Peyer's patch (tissue), 4 donors: ENCODE measurements around the gene SRSF1. TPM values are rescaled to one million over a fixed set of nuclear protein-coding genes. Genes with fewer than 3 reads are reported as not detected.

Experiments used
- DNase-seq, 3 donors: peaks; one replicate each; pipeline ENCODE4 v3.0.0-alpha.2; 2017 to 2019
- H3K27ac ChIP-seq, 4 donors: fragments of 200-600 bp; sonication (generic); one replicate each; pipeline ENCODE4 v1.5.1; 2016 to 2019
- H3K27me3 ChIP-seq, 2 donors: fragments of 200-600 bp; sonication (generic); one replicate each; pipeline ENCODE4 v1.5.1; 2019
- H3K36me3 ChIP-seq, 3 donors: fragments of 200-600 bp; sonication (generic); one replicate each; pipeline ENCODE4 v1.5.1; 2016 to 2019
- H3K4me1 ChIP-seq, 4 donors: fragments of 200-600 bp; sonication (generic); one replicate each; pipeline ENCODE4 v1.5.1; 2016 to 2019
- H3K4me3 ChIP-seq, 4 donors: fragments of 200-600 bp; sonication (generic); 1 replicate in 3 of 4; 2 replicates in 1 of 4; pipeline ENCODE4 v1.5.1; 2016 to 2019; ENCODE audit warnings: mild to moderate bottlenecking in 1 of 4
- H3K9me3 ChIP-seq, 4 donors: fragments of 200-600 bp; sonication (generic); one replicate each; pipeline ENCODE4 v1.5.1; 2016 to 2019; ENCODE audit warnings: mild to moderate bottlenecking in 1 of 4
- POLR2A ChIP-seq, 2 donors: fragments of 450-650 bp; IDR thresholded peaks; one replicate each; pipeline ENCODE4 v1.5.1; 2017; ENCODE audit warnings: antibody characterized with exemption in 2 of 2, mild to moderate bottlenecking in 2 of 2, moderate library complexity in 2 of 2
- total RNA-seq, 4 donors: library from RNA; depleted of rRNA; stranded (reverse); fragments of >200 nt; gene quantifications; one replicate each; pipeline ENCODE4 v1.1.0, GENCODE V29; 2016
- TF ChIP-seq, protein P1 (sequence below), 6 experiments: fragments of 450-650 bp in 4 of 6; fragments of 200-600 bp in 2 of 6; sonication (generic) in 1 of 6; IDR thresholded peaks; one replicate each; pipeline ENCODE4 v1.5.1; 2017 to 2019; ENCODE audit warnings: antibody characterized with exemption in 6 of 6, mild to moderate bottlenecking in 3 of 6, moderate library complexity in 1 of 6

SRSF1 gene
- total RNA-seq, 4 donors from 2014 or later: 121 to 336 (median 155) TPM

DNA sequence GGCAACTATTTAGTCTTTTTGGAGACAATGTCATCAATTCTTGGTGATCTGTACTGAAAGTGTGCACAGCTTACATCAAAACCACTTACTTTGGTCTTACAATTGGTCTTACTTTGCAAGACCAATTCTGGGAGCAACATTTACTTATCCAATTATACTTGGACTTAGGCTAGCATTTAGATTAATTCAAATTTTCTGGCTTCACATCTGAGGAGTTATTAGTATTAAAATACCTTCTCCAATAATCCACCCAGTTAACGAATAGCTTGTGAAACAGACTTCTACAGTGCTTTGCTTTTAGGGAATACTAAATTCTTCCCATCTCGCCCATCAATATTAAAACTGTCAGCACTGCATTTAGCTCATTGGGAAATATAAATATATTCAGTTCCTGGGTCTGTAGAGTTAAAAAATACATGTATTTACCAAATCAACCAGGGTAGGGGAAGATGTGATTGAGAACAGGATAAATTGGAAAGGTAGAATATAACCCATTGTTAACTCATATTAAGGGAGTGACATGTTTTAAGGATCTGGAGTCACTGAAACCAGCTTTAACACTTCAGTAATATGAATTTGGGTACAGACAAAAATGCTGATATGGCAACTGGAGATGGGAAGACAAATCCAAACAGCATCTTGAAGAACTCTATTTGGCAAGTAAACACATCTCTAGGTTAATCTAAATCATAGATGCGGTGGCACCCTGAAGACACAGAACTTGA, 9.8 kb downstream of the SRSF1 start:
- peaks cover 0 to 11% (median 3%) of the 10 kb centered on the region in 4 donors for H3K4me1 ChIP-seq
- no peaks in the 10 kb centered on the region for H3K27me3 ChIP-seq
- no peak overlapping the region for H3K27ac ChIP-seq
- H3K4me3 ChIP-seq: no peak overlapping the region
- no peak for DNase-seq
- no peak for TF ChIP-seq POLR2A (IDR thresholded peaks at IDR 0.05)
- TF ChIP-seq, protein P1, sequence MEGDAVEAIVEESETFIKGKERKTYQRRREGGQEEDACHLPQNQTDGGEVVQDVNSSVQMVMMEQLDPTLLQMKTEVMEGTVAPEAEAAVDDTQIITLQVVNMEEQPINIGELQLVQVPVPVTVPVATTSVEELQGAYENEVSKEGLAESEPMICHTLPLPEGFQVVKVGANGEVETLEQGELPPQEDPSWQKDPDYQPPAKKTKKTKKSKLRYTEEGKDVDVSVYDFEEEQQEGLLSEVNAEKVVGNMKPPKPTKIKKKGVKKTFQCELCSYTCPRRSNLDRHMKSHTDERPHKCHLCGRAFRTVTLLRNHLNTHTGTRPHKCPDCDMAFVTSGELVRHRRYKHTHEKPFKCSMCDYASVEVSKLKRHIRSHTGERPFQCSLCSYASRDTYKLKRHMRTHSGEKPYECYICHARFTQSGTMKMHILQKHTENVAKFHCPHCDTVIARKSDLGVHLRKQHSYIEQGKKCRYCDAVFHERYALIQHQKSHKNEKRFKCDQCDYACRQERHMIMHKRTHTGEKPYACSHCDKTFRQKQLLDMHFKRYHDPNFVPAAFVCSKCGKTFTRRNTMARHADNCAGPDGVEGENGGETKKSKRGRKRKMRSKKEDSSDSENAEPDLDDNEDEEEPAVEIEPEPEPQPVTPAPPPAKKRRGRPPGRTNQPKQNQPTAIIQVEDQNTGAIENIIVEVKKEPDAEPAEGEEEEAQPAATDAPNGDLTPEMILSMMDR (IDR thresholded peaks at IDR 0.05): no peak
- H3K36me3 ChIP-seq: peaks cover 0 to 23% (median 0%) of the 10 kb centered on the region in 3 donors
- no peaks in the 10 kb centered on the region for H3K9me3 ChIP-seq

DNA sequence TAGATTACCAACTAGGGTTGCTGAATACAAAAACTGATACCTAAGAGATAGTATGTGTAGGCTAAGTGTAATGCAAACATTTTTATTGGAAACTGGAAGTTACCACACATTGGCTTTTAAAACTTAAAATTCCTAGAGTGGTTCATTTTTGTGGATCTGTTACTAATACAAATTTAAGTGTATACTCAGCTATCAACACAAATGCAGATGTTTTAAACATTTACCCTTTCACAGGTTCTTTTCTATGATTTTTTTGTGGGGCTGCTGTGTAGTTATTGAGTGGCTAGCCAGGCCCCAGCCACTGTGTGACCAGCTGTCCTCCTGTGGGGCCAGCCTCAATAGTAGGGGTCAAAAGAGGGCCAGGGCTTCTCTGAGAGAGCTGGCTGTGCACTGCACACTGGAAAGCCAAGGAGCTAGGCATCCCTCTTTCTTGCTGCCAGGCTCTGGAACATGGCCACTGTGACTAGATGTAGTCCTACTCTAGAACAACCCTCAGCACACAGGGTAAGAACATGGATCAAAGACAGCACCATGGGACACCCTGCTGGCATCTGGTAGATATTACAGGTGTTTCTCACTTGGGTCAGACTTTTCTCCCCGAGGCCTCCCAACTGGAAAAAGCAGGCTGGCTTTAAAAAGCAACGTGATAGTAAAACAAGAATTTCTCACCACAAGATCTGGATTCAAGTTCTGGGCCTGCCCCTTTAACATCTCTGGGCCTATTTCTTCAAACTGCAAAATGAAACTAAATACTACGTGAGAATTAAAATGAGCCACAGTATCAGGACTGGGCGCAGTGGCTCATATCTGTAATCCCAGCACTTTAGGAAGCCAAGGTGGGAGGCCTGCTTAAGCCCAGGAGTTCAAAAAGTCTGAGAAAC, 11.7 kb downstream of the SRSF1 start:
- peak in 1 of 2 donors; percentile 8 for TF ChIP-seq POLR2A (IDR thresholded peaks at IDR 0.05)
- TF ChIP-seq, protein P1 (IDR thresholded peaks at IDR 0.05): peak in 5 of 6 experiments; percentile 62 to 91 (median 83)
- Histone ChIP-seq H3K4me1 (peaks cover 0 to 11% (median 2%) of the 10 kb centered on the region in 4 donors), H3K36me3 (peaks cover 0 to 7% (median 0%) of the 10 kb centered on the region in 3 donors), H3K27ac (peak overlapping the region in 1 of 4 donors; percentile 21), H3K4me3 (no peak overlapping the region), H3K9me3 (no peaks in the 10 kb centered on the region), H3K27me3 (no peaks in the 10 kb centered on the region)
- peak; percentile 30 to 79 (median 62) for DNase-seq

DNA sequence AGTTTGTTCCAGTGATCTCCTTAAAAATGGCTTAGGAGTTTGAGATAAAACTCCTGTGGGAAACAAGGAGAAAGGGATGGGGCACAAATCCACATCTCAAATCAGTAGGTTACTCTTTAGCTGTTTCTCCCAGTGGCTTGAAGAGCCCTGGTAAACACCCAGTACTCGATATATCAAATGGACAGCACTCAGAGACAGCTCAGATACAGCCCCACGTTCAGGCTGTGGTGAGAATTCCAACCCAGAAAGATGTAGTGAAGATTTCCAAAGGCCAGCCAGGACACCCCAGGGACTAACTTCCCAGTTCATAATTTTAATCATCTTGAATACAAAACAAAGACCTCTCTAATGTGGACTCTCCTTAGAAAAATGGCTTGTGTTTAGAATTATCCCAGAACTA, 12.6 kb downstream of the SRSF1 start:
- Histone ChIP-seq H3K9me3 (no peaks in the 10 kb centered on the region), H3K27me3 (no peaks in the 10 kb centered on the region), H3K27ac (peak overlapping the region in 1 of 4 donors; percentile 2), H3K4me1 (peaks cover 0 to 11% (median 3%) of the 10 kb centered on the region in 4 donors), H3K36me3 (peaks cover 0 to 6% (median 0%) of the 10 kb centered on the region in 3 donors), H3K4me3 (no peak overlapping the region)
- no peak for DNase-seq
- no peak for TF ChIP-seq POLR2A (IDR thresholded peaks at IDR 0.05)
- TF ChIP-seq, protein P1 (IDR thresholded peaks at IDR 0.05): no peak

DNA sequence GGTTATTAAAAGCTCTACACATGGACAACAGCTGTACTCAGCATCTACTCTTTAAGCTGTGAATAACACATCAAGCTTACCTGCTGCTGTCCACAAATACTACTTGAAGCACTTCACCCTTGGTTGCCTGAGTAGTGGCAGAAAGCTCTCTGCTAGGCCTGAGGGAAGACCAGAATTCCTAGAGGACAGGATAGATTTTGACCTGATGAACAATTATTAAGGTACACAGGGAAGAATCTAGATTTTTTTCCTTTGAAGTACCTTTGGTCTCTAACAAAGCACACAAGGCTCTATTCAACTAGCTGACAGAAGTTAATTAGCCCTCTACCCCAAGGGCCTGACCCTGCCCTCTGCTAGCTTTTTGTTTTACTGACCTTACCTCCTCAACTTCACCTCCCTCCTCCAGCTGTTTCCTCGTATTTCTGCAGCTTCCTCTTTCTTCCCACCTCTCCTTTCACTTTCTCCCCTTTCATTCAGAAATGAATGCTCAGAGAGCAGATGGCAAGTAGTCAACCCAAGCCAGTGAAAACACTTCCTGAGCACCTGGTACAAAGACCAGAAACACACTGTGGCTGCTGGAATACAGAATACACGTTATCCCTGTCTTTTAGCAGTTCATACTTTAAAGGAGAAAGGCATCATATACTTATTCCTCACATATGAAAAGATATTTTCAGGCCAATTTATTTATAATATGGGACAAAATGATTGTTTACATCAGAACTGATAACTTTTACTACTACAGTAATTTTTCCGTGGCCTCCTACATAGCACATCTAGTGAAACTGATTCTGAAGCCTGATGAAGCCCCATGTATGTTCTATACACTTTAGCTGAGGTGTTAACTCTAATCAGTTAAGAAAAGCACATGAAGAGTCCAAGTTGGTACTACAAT, 13.3 kb downstream of the SRSF1 start:
- Histone ChIP-seq H3K4me1 (peaks cover 0 to 11% (median 6%) of the 10 kb centered on the region in 4 donors), H3K36me3 (peaks cover 0 to 6% (median 0%) of the 10 kb centered on the region in 3 donors), H3K4me3 (no peak overlapping the region), H3K27me3 (no peaks in the 10 kb centered on the region), H3K27ac (peak overlapping the region in 1 of 4 donors; percentile 2), H3K9me3 (no peaks in the 10 kb centered on the region)
- DNase-seq: no peak
- no peak for TF ChIP-seq POLR2A (IDR thresholded peaks at IDR 0.05)
- TF ChIP-seq, protein P1 (IDR thresholded peaks at IDR 0.05): no peak

DNA sequence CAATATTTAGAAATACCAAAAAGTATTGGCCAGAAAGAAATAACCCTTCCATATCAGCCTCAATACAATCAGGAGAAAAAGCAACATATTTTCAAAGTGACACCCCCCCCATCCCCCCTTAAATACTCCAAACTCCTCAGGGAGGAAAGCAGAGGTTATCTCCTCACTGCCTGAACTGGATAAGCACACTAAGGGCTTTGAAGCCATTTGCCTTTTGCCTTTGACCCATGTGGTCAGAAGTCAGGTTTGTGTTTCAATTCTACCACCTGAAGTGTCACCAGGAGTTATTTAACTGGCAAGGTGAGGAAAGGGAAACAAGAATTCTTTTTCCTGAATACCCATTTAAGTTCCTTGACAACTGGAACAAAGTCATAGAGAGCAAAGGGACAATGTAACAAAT, 15.5 kb downstream of the SRSF1 start:
- no peak overlapping the region for H3K27ac ChIP-seq
- H3K27me3 ChIP-seq: no peaks in the 10 kb centered on the region
- DNase-seq: no peak
- no peaks in the 10 kb centered on the region for H3K9me3 ChIP-seq
- no peak overlapping the region for H3K4me3 ChIP-seq
- peaks cover 0 to 12% (median 7%) of the 10 kb centered on the region in 4 donors for H3K4me1 ChIP-seq
- no peaks in the 10 kb centered on the region for H3K36me3 ChIP-seq
- TF ChIP-seq, protein P1 (IDR thresholded peaks at IDR 0.05): no peak
